GM12801 (cell line): ENCODE results near the gene CHRNE.

Source experiments
- CTCF ChIP-seq: IDR thresholded peaks from one replicate; pipeline ENCODE4 v1.5.1; 2011; ENCODE audit warnings: control low read depth; ENCODE audit not compliant: insufficient read length; ENCODE audit errors: extremely low read depth

Gene CHRNE

GRCh38 chr17:4886830-4887229, 16.1 kb downstream of the CHRNE start:
- no peak for TF ChIP-seq CTCF

GRCh38 chr17:4884489-4884888, 18.4 kb downstream of the CHRNE start:
- TF ChIP-seq CTCF, result no peak

- no peak for TF ChIP-seq CTCF
These were observed 20.9 kb downstream of the CHRNE start for GRCh38 chr17:4881761-4882555.

GRCh38 chr17:4880857-4881256, 22.0 kb downstream of the CHRNE start:
- TF ChIP-seq CTCF, result no peak

- no peak for TF ChIP-seq CTCF
These were observed 23.3 kb downstream of the CHRNE start for GRCh38 chr17:4879601-4880000.

GRCh38 chr17:4877089-4877488, 25.8 kb downstream of the CHRNE start:
- TF ChIP-seq CTCF, result no peak

- no peak for TF ChIP-seq CTCF
These were observed 30.1 kb downstream of the CHRNE start for GRCh38 chr17:4872786-4873185.

- TF ChIP-seq CTCF, result no peak
These were observed 32.0 kb downstream of the CHRNE start for GRCh38 chr17:4870855-4871254.
